Measurements from ENCODE around the gene DUSP7.

GRCh38 chr3:52002748-52003147 is 53.6 kb downstream of the DUSP7 start:
- TF ChIP-seq, protein P1, sequence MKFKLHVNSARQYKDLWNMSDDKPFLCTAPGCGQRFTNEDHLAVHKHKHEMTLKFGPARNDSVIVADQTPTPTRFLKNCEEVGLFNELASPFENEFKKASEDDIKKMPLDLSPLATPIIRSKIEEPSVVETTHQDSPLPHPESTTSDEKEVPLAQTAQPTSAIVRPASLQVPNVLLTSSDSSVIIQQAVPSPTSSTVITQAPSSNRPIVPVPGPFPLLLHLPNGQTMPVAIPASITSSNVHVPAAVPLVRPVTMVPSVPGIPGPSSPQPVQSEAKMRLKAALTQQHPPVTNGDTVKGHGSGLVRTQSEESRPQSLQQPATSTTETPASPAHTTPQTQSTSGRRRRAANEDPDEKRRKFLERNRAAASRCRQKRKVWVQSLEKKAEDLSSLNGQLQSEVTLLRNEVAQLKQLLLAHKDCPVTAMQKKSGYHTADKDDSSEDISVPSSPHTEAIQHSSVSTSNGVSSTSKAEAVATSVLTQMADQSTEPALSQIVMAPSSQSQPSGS (tag by site-specific recombination; IDR thresholded peaks at IDR 0.05; ENCODE audit: low read depth), result no peak
- no peak for TF ChIP-seq ZNF175 (tag by site-specific recombination; IDR thresholded peaks at IDR 0.05)
- no peak for TF ChIP-seq ZNF311 (tag by site-specific recombination; IDR thresholded peaks at IDR 0.05; ENCODE audit: borderline replicate concordance)
- TF ChIP-seq YY1 (tag by site-specific recombination; IDR thresholded peaks at IDR 0.05), result no peak

All from HEK293 (cell line).